Gastrocnemius medialis (tissue), 4 donors: ENCODE data around the gene FNBP1L.

Experiments
- CTCF ChIP-seq, 5 experiments: fragments of 450-650 bp in 3 of 5; fragments of 200-600 bp in 2 of 5; sonication (generic) in 2 of 5; IDR thresholded peaks in 4 of 5; conservative IDR thresholded peaks in 1 of 5; 1 replicate in 4 of 5; 2 replicates in 1 of 5; pipeline ENCODE4 v1.5.1; 2016 to 2019; ENCODE audit warnings: antibody characterized with exemption in 5 of 5, mild to moderate bottlenecking in 3 of 5, moderate library complexity in 3 of 5
- POLR2A ChIP-seq, 2 donors: fragments of 450-650 bp; IDR thresholded peaks; one replicate each; pipeline ENCODE4 v1.6.1; 2017; ENCODE audit warnings: antibody characterized with exemption in 2 of 2, mild to moderate bottlenecking in 2 of 2, moderate library complexity in 2 of 2

GRCh38 chr1:93447481-93448291 lies at the start of gene FNBP1L:
- no peak for TF ChIP-seq CTCF (IDR thresholded peaks at IDR 0.05 in 4 of 5, conservative IDR thresholded peaks at IDR 0.05 in 1 of 5)
- peak; percentile 82 to 83 for TF ChIP-seq POLR2A (IDR thresholded peaks at IDR 0.05)
